HG02938 (cell line): ENCODE results near the gene INPP4B.

Experiments
- ATAC-seq: cut with Tn5 transposase; IDR thresholded peaks from one replicate; pipeline ENCODE4 v1.9.1; 2021; ENCODE audit warnings: mild to moderate bottlenecking, moderate library complexity; ENCODE audit not compliant: unreplicated experiment

Gene INPP4B

DNA sequence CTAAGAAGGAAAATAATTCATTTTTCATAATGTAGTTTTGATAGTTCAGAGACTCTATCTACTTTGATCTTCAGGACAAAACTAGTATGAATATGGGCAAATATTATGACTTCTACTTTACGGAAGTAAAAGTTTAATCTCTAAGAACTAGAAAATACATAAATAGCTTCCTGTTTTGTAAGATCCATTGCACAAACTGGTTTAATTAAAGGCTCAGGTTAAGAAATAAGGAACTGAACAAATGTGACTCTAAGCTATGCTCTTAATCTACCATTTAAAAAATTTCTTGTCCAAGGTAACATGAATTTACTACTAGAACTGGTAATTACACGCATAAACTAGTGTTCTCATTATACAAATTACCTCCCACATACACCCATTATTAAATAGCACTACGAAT lies 360.6 kb downstream of the INPP4B start:
- no peak for ATAC-seq

DNA sequence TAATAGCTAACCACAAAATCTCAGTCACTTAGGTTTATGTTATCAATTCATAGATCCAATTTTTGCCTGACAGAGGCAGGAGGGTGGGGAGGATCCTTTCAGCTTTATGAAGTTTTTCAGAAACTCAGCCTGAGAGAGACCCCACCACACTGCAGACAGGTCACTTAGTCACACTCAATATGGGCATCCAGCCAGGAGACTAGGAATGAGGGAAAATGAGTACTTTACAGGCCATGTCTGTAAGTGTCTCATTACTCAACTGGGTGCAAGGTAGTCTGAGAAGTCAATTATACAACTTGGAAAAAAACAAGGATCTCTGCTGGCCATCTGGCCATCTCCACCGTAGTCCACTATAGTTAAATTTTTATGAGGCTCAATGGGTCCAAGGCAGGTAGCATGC lies 365.9 kb downstream of the INPP4B start:
- ATAC-seq, result no peak

DNA sequence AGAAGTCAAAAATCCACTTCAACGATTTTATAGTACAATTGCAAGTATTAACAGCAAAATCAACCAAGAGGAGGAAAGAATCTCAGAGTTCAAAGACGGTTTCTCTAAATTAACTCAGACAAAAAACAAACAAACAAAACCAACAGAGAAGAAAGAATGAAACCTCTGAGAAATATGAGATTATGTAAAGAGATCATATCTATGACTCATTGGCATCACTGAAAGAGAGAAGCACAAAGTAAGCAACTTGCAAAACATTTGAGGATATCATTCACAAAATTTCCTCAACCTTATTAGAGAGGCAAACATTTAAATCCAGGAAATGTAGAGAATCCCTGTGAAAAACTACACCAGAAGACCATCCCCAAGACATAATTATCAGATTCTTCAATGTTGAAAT lies 370.4 kb downstream of the INPP4B start:
- ATAC-seq, result no peak

DNA sequence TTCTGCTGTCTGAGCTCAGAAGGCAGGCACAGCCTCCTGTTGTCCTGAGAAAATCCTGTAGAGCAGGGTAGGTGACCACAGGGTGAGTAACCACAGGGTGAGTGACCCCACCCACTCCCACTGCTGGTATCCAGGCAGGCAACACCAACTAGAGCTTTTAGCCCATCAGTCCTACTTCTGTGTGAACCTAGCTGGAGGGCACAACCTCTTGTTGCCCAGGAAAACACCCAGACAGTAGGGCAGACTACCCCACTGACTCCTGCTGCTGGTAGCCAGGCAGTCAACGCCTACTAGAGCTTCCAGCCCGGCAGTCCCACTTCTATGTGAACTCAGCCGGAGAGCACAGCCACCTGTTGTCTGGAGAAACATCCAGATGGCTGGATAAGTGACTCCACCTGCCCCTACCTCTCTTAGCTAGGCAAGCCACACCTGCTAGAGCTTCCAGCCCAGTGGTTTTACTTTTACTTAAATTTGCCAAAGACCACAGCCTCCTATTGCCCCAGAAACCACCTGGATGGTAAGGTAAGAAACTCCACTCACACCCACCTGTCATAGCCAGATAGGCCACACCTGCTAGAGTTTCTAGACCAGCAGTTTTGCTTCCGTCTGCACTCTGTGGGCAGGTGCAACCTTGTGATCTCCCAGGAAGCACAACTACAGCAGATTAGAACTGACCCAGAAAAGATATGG lies 371.6 kb downstream of the INPP4B start:
- no peak for ATAC-seq

DNA sequence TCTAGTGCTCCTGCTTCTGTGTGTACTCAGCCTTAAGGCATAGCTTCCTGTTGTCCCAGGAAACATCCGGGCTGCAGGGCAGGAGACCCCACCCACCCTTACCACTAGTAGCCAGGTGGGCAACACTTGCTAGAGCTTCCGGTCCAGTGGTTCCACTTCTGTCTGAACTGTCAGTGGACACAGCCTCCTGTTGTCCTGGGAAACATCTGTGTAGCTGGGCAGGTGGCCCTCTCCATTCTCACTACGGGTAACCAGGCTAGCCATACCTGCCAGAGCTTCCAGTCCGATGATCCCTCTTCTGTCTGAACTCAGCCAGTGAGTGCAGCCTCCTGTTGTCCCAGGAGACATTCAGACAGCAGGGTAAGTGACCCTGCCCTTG lies 372.2 kb downstream of the INPP4B start:
- no peak for ATAC-seq

DNA sequence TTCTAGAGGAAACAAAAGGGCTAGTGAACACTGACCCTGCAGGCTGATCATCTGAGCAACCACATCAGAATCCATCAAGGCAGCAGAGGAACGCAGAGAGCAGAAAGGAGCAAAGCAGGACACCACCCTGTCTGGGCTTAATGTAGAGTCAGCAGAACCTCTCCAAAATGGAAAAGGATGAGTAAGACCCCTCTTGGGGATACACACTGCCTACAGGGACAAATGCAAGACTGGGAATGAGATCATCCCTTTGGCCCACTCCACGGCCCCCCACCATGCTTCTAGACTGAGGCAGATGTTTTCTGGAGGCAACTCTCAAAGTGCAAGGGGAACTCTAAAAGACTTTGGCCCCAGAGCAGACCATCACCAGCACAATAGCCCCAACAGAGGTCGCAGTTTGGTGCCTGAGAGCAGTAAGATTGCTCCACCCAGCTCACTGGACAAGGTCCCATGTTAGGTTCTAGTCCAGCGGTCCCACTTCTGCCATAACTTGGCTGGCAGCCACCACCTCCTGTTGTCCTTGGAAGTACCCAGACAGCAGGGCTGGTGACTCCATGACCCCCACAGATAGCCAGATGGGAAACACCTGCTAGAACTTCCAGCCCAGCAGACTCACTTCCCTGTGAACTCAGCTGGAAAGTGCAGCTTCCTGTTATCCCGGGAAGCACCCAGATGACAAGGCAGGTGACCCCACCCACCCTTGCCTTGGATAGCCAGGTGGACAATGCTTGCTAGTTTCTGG lies 372.7 kb downstream of the INPP4B start:
- no peak for ATAC-seq

GRCh38 chr4:142467088-142467487 lies 379.0 kb downstream of the INPP4B start:
- no peak for ATAC-seq

DNA sequence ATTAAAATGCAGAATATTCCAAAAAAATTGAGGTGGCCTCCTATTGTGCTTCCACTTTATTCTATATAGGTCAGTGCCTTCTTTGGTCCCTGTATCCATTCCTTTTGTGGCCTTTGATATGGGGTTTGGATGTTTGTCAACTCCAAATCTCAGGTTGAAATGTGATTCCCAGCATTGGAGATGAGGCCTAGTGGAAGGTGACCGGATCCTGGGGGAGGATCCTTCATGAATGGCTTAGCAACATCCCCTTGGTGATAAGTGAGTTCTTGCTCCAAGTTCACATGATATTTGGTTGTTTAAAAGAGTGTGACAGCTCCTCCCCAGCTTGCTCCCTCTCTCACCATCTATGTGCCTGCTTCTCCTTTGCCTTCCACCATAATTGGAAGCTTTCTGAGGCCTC lies 380.6 kb downstream of the INPP4B start:
- no peak for ATAC-seq

DNA sequence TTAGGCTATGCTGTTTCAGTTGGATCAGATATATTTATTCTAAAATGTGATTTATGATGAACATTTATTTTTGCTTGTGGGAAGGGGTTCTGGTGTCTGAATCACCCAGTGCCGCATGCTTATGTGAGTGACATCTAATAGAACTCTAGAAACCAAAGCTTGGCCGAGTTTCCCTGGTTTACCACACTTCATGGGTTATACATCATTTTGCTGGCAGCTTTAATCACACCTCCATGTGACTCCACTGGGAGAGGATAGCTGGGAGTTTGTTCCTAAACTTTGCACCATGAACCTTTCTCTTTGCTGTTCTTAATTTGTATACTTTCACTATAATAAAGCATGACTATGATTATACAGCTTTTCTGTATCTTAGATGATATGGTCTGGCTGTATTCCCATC lies 382.9 kb downstream of the INPP4B start:
- no peak for ATAC-seq

- ATAC-seq, result no peak
Observed at GRCh38 chr4:142452161-142452855, 393.8 kb downstream of the INPP4B start.

DNA sequence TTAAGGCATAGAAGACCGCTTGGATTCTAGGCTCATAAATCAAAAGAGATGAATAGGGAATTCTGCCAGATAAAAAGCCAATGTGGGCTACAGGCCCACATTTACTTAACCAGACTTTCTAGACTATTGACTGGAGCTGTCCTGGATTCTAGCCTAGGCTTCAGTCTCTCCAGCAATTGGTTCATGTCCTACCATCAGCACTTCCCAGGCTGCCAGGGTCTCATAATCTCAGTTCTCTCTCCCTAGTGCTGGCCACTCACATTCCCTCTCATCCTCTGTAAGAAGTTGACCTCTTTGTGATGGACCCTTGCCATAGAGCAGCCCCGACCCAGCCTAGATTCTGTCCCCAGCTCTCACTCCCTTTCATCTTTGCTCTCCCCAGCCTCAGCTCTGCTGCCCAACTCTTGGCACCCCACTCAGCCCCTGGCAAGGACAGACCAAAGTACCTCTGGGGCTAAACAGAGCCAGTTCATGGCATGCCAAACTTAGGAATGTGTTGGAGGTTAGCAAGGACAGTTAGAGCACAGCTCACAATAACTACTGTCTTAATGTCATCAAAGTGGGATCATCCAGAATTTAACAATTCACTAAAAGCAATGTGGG lies 396.2 kb downstream of the INPP4B start:
- ATAC-seq, result no peak

DNA sequence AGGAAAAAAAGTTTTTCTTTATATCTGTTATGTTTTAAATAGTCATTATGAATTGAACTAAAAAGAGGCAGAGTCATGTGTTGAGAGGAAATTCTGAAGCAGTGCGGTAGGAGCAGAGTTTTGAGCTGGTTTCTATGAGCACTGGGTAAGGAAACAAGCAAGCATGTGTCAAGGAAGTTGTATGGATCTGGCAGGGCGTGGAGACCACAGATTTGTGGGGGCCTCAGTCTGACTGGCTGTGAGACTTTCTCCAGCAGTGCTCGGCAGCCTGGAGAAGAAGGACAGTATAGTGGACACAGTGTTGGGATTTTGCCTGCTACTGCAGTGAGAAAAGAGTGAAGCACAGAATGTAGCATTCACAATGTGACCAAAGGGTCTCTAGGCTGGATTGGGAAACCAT lies 399.1 kb downstream of the INPP4B start:
- ATAC-seq, result no peak

- ATAC-seq, result no peak
Observed at GRCh38 chr4:142443469-142443868, 402.6 kb downstream of the INPP4B start.

GRCh38 chr4:142440093-142440492 lies 406.0 kb downstream of the INPP4B start:
- no peak for ATAC-seq

DNA sequence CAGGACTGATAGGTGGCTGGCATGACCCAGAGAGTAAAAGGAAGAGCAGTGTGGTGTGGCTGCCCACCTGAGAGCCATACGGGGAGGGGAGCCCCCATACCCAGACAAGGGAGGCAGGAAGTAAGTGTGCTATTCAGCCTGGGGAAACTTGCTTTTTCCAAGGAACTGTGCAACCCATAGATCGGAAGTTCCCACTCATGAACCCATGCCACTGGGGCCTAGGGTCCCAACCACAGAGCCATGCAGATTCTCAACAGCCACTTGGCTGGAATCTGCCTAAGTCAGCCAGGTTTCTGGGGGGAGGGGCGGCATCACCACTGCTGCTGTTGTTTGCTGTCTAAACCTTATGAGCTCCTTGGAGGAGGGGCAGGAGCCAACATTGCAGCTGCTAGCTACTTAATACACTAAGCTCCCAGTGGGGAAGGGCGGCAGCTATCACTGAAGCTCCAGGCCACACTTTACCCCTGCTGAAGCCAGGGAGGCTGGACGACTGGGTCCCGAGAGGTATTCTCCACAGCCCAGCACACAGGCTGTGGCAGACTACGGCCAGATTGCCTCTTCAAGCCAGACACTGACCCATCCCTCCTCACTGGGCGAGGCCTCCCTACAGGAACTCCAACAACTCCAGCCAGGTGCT lies 410.4 kb downstream of the INPP4B start:
- no peak for ATAC-seq

DNA sequence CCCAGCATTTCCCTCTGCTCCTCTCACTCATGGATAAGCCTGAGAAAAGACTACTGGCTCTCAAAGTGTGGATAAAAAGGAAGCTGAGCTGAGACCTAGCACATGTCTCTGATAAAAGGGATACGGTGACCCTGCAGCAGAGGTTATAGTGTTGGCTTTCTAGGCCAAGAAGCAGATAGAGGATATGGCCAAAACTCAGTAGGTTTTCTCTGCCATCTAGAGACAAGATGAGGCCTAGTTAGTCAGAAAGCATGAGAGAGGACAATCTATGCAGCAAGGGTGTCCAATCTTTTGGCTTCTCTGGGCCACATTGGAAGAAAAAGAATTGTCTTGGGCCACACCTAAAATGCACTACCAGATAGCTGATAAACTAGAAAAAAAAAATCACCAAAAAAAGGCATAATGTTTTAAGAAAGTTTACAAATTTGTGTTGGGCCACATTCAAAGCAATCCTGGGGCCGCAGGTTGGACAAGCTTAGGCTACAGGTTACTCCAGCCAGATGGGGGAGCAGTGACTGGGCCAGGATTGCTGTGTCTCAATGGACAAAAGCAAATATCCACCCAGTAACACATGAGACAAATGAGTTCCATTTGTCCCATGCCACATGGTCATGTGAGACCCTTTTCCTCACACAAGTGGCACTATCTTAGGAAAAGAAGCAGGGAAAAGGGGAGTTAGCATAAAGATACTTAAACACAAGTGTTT lies 411.4 kb downstream of the INPP4B start:
- ATAC-seq, result no peak

DNA sequence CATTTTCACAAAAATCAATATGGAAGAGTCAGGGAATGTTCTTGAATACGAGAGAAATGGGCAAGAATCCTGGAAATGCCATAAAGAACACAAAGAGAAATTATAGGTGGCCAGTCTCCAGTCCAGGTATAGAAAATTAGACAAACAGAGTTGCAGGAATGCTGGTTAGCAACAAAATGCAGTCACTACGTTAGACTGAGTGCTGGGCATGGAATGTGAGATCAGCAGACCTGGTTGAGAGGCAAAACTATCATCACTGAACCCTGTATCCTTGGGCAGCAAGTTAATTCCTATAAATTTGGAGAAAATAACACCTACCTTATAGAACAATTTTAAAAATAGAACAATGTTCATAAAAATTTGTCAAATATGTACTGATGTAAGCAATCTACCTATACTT lies 417.4 kb downstream of the INPP4B start:
- no peak for ATAC-seq

DNA sequence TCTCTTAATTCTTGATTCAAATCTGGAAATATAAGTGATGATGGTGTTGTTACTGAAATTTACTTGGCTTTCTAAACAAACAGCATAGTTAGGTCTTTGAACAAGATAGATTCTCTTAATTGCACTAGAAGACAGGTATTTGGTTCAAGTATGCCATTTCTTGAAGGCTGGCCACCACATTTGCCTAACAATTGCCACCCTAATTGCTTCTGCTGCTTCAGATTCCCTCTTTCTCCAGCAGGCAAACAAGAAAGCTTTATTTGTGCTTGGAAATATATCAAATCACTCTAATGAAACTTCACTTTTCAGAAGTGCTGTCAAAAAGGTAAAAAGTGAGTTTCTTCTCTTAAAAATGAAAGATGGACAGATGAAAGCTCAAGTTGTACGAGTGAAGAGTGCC lies 418.6 kb downstream of the INPP4B start:
- no peak for ATAC-seq

DNA sequence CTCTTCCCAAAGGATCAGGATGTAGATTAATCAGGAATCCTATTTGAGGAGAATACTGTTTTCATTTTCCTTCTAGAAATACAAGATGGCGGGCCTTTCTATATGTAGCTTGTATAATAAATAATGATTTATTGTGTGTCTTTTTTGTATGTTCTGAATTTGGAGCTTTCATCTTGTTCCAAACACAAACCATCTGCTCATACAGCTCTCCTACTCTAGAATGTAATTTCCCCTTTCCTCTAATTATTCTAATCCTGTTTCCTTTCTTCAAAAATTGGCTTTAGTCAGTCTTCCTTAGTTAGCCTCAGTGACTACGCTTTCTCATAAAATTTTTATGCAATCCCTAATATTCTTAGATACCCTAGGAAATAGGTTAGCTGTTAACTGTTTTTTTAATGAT lies 422.2 kb downstream of the INPP4B start:
- ATAC-seq, result no peak

DNA sequence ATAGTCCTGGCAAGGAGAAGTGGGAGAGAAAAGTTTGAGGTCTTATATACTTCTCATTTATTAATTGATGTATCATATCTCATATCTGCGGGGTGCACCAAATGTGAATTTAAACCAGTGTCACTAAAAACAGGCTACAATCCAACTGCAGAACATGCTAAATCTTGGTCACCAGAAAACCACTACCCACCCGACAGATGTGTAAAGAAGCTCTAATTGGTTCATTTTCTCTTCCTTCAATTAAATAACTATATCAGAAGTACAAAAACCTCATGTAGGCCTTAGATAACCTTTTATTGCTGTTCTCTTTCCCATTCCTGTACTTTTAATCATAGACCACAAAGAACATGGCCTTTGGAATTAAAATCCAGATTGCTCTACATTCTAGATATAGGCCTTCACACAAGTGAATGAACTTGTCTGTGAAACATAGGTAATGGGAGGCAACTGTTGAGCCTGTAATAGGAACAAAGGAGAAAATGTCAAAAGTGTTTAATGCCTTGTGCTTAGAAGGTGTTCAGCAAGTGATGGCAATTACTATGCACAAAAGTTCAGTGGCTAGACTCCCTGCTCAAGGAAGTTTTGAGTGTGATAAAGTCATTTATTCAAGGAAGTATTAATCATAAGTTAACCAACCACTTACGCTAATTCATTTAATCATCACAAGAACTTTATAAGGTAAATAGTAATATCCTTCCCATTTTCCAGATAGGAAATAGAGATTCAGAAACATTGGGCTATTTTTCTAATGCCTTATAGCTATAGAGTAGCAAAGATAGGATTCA lies 425.6 kb downstream of the INPP4B start:
- ATAC-seq, result no peak
